GM19023 (cell line): Measurements from ENCODE around the gene WDR48.
"Not testable (repeated sequence)": the region's sequence is repeated elsewhere in the genome, so short reads cannot be mapped to it uniquely, and the experiment has no call there.

Source experiments
- ATAC-seq: cut with Tn5 transposase; IDR thresholded peaks from one replicate; pipeline ENCODE4 v1.9.1; 2021; ENCODE audit warnings: mild to moderate bottlenecking, moderate library complexity; ENCODE audit not compliant: unreplicated experiment

Gene WDR48

DNA sequence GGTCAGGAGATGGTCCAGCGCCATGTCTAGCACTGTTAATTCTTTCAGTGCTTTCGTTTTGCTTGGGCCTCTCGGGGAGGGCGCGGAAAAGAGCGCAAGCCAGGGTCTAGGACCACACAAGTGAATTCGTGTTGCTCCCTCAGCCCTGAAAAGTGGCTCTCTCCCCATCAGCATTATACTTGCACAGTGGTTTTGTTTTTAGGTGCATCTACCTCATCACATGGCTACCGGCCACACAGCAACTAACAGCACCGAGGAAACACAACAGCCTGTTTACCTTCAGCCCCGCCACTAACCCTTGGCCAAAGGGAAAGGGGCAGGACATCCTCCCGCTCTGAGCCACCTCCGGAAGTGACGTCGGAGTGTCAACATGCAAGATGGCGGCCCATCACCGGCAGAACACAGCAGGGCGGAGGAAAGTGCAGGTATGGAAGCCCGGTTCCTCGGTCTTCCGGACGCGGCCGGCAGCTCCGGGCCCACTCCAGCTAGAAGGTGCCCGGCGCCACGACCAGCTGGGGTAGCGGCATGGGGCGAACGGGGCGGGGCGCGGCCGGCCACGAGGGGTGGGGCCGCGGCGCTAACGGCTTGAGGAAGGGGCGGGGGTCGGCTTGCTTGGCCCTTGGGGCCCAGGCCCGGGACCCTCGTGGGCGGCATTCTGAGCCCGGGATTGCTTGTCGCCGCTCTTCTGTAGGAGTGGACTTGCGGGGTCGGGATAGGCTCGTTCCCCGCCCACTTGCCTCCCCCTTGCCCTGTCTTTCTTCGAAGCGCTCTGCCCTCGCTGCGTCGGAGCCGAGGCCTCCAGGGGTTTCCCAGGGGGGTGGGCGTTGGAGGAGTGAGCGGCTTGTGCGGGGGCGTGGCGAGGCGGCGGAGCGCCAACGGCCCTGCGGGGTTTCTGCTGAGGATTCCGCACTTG is at the start of gene WDR48, which contains the start of gene SCN11A:
Gene WDR48, plus strand, starts transcription at position 368 of the 913 bp plus-strand sequence. Its CDS starts 10 bp downstream, at position 378.
Gene SCN11A, minus strand, starts transcription at position 296 of the 913 bp plus-strand sequence. CDS start 101,582 bp downstream, outside the sequence.
- ATAC-seq = peak; percentile 99

GRCh38 chr3:39005295-39005694 is 46.5 kb upstream of the WDR48 start:
- no peak for ATAC-seq

DNA sequence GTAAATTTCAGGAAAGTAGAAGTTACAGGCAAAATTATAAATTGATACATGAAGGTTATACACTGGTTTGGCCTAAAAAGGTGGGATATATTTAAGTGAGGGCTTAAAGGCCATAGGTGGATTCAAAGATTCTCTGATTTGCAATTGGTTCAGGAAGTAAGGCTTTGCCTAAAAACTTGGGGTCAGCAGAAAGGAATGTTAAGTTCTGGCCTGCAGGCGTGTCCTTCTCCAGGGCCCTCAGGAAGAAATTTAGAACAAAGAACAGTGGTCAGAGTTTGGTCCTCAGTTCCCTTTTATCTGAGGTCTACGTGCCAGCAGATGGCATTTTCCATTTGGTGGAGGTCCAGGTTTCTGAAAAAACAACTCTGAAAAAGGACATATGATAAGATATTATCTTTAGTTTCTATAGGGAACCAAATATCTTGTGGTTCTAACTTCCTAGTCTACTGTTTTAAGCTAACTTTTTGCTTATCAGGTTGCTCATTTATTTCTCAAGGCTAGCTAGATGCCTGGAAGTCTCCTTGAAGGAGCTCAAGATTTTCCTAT is 40.6 kb upstream of the WDR48 start:
- no peak for ATAC-seq

GRCh38 chr3:39013289-39013688 is 38.5 kb upstream of the WDR48 start:
- no peak for ATAC-seq

DNA sequence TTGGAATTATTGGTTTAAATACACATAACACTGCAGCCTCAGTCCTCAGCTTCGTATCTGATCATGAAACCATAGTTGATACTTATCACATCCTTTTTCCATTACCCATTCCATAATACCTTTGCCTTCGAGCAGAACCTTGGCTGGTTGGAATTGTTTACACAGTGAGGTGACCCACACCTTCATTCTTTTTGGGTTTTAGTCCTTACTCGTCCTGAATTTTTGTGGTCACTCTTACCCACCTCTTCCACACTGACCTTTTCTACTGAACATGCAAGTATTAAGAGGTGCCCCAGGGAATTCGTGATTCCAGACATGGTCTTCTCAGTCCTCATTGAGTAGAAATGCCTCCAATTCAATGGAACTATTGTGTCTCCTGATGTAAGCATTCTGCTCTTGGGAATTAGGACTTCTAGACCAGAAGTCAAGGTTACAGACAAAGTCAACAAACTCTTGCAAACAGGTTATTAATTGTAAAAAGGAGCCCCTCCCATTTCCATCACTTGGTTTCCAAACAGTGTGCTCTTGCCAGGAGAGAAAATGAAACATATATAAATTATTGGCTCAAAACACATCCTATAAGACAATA is 37.8 kb upstream of the WDR48 start:
- no peak for ATAC-seq

DNA sequence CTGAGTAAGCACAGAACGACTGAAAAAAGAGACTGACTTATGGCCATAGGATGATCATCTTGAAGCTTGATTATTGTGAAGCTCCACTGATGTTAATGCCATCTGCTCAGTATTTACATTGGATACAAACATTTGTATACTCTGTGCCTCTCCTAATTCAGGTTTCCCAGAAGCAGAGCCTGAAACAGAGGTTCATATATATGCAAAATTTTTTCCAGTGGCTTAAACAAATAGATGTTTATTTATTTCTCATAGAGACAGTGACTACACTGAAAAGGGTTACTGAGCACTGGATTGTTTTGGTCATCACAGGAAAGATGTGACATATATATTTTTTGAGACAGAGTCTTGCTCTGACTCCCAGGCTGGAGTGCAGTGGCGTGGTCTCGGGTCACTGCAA is 36.4 kb upstream of the WDR48 start:
- no peak for ATAC-seq

GRCh38 chr3:39019299-39019698 is 32.5 kb upstream of the WDR48 start:
- ATAC-seq = no peak

DNA sequence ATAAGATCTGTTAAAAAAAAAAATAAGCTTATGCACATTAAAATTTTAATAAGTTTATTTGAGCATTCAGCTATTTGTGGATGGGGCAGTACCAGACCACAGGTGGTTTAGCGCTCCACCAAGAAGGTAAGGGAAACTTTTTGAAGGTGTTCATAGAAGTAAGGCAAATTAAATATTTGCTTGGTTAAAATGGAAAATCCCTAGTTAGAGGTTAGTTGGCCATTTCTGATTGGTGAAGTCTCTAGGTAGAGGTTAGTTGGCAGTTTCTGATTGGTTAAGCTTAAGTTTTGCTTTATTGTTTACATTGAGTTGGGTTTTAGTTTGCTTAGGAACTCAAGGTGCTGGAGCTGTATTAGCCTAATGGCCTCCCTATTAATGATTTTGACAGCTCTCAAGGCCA is 30.8 kb upstream of the WDR48 start:
- ATAC-seq = no peak

GRCh38 chr3:39021465-39022285 is 30.1 kb upstream of the WDR48 start:
- ATAC-seq = no peak

- no peak for ATAC-seq
Observed at GRCh38 chr3:39022286-39022630, 29.6 kb upstream of the WDR48 start.

DNA sequence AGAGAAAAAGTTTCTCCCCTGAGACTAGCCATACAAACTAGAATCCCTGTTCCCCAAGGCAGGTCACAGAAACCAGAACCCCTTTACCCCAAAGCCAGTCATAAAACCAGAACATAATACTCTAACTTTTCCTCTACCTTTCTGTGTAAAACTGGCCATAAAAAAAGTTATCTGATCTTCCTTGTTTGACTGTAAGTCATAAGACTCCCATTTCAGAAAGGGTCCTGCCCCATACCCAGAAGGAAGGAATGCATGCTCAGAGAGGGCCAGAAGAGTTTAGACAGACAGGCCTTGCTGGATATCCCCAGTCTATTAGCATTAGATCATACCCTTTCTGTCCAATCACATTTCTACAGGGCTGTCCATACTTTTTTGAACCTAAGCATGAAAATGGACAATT is 27.3 kb upstream of the WDR48 start:
- ATAC-seq = no peak

GRCh38 chr3:39025222-39025970 is 26.4 kb upstream of the WDR48 start:
- no peak for ATAC-seq

DNA sequence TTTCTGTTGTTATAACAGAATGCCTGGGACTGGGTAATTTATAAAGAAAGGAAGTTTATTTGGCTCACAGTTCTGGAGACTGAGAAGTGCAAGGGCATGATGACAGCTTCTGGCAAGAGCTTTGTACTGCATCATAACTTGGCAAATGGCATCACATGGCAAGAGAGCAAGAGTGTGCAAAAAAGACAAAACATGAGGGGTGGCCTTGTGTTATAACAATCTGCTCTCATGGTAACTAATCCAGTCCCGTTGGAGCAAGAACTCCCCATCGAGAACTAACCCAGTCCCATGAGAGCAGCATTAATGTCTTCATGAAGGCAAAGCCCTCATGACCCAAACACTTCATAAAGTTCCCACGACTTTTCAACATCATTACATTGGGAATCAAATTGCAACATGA is 23.3 kb upstream of the WDR48 start:
- ATAC-seq = no peak

- ATAC-seq = no peak
Observed at GRCh38 chr3:39029556-39029955, 22.3 kb upstream of the WDR48 start.

DNA sequence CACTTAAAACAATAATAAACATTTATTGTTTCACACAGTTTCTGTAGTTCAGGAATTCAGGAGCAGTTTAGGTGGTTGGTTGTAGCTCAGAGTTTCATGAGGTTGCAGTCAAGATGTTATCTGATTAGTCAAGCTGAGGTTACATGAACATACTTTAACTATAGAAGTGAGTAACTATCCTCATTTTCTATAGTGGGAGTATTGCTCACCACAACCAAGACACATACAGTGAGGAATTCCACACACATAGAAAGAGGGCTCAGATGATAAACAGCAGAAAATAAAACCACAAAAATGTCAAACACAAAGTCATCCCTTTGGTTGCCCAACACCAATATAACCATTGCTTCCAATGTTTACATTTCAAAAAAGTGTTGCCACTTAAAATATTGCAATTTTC is 13.7 kb upstream of the WDR48 start:
- ATAC-seq = no peak

DNA sequence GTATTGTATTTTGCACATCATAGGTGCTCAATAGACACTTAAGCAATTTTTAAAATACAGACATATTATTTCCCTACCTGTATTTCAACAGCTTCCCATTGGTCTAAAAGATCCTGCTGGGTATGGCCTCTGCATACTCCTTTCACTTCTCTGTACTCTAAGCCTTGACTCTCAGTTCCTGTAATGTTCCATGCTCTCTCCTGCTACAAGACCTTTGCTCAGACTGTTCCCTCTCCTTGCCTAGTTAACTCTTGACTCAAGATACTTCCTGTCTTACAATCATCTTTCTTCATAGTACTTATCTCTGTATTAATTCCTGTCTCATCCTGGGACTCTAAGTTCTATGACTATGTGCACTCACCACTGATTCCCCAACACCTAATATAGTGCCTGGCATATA is 1.8 kb upstream of the WDR48 start:
- no peak for ATAC-seq

DNA sequence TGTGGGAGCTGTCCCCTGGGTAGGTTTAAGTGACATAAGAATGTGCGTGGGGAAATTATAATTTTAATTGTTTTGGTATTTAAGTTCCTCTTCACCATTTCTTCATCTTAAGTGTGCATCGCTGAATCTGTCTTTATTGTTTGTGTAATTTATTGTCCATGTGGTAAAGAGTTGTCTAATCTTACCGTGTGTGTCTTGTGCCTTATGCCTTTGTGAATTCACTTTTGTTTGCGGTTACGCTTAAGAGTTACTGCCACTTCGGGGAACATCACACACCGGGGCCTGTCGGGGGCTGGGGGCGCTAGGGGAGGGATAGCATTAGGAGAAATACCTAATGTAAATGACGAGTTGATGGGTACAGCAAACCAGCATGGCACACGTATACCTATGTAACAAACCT is 767 bp downstream of the WDR48 start:
- ATAC-seq = no peak

DNA sequence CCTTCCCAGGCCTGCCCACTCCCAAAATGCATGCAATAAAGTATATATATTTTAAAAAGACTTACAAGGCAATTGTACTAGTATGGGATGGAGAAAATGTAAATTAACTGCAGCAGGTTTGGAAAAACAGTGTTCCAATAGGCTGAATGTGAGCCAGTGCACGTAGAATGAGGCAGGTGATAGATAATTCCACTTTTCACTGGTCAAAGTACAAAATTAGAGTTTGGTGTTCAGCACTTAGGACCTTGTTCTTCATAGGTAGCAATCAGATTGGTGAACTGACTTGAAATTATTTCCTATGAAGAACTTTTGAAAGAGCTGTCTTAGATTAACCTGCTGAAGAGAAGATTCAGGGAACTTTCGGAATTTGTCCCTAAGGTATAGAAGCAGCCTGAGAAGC is 1.9 kb downstream of the WDR48 start:
- ATAC-seq = no peak

DNA sequence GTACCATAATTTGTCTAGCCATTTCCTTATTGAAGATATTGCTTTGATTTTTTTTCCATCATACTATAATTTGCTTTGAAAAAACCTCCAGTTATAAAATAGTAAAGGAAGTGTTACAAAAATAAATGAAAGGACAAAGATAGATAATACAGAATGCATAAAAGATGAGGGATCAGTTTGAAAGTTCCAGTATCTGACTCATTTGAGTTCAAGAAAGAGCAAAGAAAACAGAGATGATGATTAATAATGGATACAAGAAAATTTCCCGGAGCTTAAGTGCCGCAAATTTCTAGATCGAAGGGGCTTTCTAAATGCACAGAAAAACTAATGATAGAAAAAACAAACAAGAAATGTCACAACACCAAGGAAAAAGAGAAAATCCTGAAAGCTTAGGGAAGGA is 4.3 kb downstream of the WDR48 start:
- ATAC-seq = no peak

- not testable (repeated sequence) for ATAC-seq
Observed at GRCh38 chr3:39061228-39061627, 9.4 kb downstream of the WDR48 start.

- no peak for ATAC-seq
Observed at GRCh38 chr3:39062180-39062579, 10.4 kb downstream of the WDR48 start.
